ENCODE results near the gene CDK14.

DNA sequence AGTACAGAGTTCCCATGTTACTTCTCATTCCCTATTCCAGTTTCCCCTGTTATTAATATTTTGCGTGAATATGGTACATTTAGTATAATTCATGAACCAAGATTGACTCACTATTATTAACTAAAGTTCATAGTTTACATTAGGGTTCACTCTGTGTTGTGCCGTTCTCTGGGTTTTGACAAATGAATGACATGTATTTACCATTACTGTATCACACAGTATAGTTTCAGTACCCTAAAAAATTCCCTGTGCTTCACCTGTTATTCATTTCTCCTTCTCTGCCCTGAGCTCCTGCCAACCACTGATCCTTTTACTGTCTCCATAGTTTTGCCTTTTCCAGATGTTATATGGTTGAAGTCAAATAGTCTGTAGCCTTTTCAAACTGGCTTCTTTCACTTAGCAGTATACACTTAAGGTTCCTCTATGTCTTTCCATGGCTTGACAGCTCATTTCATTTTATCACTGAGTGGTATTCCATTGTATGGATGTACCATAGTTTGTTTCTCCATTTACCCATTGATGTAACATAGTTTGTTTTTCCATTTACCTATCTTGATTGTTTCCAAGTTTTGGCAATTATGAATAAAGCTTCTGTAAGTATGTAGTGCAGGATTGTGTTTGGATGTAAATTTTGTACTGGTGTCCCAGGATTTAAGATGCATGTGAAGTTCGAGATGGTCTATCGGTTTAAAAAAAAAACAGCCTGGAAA lies 58.8 kb downstream of the CDK14 start:
- TF ChIP-seq, protein P1, sequence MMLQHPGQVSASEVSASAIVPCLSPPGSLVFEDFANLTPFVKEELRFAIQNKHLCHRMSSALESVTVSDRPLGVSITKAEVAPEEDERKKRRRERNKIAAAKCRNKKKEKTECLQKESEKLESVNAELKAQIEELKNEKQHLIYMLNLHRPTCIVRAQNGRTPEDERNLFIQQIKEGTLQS (CRISPR knock-in tag; conservative IDR thresholded peaks at IDR 0.05), result no peak
- TF ChIP-seq HMGXB4 (CRISPR knock-in tag; IDR thresholded peaks at IDR 0.05), result no peak
- TF ChIP-seq, protein P2, sequence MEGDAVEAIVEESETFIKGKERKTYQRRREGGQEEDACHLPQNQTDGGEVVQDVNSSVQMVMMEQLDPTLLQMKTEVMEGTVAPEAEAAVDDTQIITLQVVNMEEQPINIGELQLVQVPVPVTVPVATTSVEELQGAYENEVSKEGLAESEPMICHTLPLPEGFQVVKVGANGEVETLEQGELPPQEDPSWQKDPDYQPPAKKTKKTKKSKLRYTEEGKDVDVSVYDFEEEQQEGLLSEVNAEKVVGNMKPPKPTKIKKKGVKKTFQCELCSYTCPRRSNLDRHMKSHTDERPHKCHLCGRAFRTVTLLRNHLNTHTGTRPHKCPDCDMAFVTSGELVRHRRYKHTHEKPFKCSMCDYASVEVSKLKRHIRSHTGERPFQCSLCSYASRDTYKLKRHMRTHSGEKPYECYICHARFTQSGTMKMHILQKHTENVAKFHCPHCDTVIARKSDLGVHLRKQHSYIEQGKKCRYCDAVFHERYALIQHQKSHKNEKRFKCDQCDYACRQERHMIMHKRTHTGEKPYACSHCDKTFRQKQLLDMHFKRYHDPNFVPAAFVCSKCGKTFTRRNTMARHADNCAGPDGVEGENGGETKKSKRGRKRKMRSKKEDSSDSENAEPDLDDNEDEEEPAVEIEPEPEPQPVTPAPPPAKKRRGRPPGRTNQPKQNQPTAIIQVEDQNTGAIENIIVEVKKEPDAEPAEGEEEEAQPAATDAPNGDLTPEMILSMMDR (IDR thresholded peaks at IDR 0.05), result no peak
- TF ChIP-seq, protein P3, sequence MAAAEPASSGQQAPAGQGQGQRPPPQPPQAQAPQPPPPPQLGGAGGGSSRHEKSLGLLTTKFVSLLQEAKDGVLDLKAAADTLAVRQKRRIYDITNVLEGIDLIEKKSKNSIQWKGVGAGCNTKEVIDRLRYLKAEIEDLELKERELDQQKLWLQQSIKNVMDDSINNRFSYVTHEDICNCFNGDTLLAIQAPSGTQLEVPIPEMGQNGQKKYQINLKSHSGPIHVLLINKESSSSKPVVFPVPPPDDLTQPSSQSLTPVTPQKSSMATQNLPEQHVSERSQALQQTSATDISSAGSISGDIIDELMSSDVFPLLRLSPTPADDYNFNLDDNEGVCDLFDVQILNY (CRISPR knock-in tag; IDR thresholded peaks at IDR 0.05), result no peak
- TF ChIP-seq, protein P4, sequence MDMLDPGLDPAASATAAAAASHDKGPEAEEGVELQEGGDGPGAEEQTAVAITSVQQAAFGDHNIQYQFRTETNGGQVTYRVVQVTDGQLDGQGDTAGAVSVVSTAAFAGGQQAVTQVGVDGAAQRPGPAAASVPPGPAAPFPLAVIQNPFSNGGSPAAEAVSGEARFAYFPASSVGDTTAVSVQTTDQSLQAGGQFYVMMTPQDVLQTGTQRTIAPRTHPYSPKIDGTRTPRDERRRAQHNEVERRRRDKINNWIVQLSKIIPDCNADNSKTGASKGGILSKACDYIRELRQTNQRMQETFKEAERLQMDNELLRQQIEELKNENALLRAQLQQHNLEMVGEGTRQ (CRISPR knock-in tag; IDR thresholded peaks at IDR 0.05), result no peak
- no peak for TF ChIP-seq ZNF121 (CRISPR knock-in tag; IDR thresholded peaks at IDR 0.05)
- TF ChIP-seq GABPB1 (CRISPR knock-in tag; IDR thresholded peaks at IDR 0.05), result no peak
